Measurements from ENCODE around the gene LRRC49.

LRRC49 gene

DNA sequence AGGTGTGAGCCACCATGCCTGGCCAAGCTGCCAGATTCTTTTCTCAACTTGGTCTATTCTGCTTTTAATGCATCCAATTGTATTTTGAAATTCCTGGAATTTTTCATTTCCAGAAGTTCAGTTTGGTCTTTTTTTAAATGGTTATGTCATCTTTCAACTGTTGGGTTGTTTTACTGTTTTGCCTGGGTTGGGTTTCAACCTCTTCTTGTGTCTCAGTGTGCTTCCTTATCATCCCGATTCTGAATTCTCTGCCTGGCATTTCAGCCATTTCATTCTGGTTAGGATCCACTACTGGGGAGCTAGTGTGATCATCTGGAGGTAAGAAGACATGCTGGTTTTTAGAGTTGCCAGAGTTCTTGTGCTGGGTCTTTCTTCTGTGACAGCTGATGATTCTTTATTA, 61.5 kb downstream of the LRRC49 start:
- no peak for DNase-seq (ENCODE audit: extremely low spot score)
- CTCF ChIA-PET: no interaction called here

DNA sequence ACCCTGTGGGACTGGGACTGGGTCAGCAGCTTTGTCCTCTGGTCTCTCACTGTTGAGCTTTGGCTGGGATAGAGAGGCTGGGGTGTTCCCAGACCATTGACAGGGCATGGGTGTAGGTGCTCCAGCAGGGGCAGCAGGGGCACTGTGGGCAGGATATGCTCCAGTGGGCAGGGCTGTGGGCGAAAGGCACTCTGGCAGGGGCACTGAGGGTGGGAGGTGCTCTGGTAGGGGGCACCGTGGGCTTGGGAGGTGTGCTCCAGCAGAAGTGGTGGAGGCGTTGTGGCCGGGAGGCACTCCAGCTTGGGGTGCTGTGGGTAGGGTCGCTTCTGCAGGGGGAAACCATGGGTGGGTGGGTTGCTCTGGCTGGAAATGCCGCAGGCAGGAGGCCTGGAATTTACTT, 62.1 kb downstream of the LRRC49 start:
- POLR2A ChIA-PET: no interaction called here
- CTCF ChIA-PET: no interaction called here
- TF ChIP-seq FOXK2 (IDR thresholded peaks at IDR 0.05): no peak
- no peak for TF ChIP-seq PKNOX1 (IDR thresholded peaks at IDR 0.05)
- no peak for TF ChIP-seq LEF1 (IDR thresholded peaks at IDR 0.05; ENCODE audit: borderline replicate concordance)
- TF ChIP-seq SP1 (IDR thresholded peaks at IDR 0.05): no peak
- TF ChIP-seq ZNF384 (IDR thresholded peaks at IDR 0.05): no peak
- no peak for TF ChIP-seq HDGF (IDR thresholded peaks at IDR 0.05; ENCODE audit: borderline replicate concordance)
- no peak for TF ChIP-seq ARNT (IDR thresholded peaks at IDR 0.05)
- no peak for TF ChIP-seq BHLHE40 (IDR thresholded peaks at IDR 0.05; ENCODE audit: borderline replicate concordance)
- TF ChIP-seq ELF4 (IDR thresholded peaks at IDR 0.05): no peak
- no peak for TF ChIP-seq CTBP1 (IDR thresholded peaks at IDR 0.05; ENCODE audit: borderline replicate concordance)
- TF ChIP-seq SUZ12 (IDR thresholded peaks at IDR 0.05): no peak
- no peak for TF ChIP-seq FOXM1 (IDR thresholded peaks at IDR 0.05; ENCODE audit: borderline replicate concordance)
- no peak for TF ChIP-seq NFRKB (IDR thresholded peaks at IDR 0.05)
- TF ChIP-seq L3MBTL2 (conservative IDR thresholded peaks at IDR 0.05): no peak
- TF ChIP-seq TARDBP (IDR thresholded peaks at IDR 0.05): no peak
- TF ChIP-seq FOXA1 (IDR thresholded peaks at IDR 0.05): no peak
- DNase-seq (ENCODE audit: extremely low spot score): no peak

More for the DNA sequence above, 61.5 kb downstream of the LRRC49 start:
- TF ChIP-seq L3MBTL2 (conservative IDR thresholded peaks at IDR 0.05) (no peak), PKNOX1 (IDR thresholded peaks at IDR 0.05) (no peak), LEF1 (IDR thresholded peaks at IDR 0.05; ENCODE audit: borderline replicate concordance) (no peak), SUZ12 (IDR thresholded peaks at IDR 0.05) (no peak), FOXM1 (IDR thresholded peaks at IDR 0.05; ENCODE audit: borderline replicate concordance) (no peak), TARDBP (IDR thresholded peaks at IDR 0.05) (no peak), HDGF (IDR thresholded peaks at IDR 0.05; ENCODE audit: borderline replicate concordance) (no peak), CTBP1 (IDR thresholded peaks at IDR 0.05; ENCODE audit: borderline replicate concordance) (no peak), BHLHE40 (IDR thresholded peaks at IDR 0.05; ENCODE audit: borderline replicate concordance) (no peak), ZNF384 (IDR thresholded peaks at IDR 0.05) (no peak), ELF4 (IDR thresholded peaks at IDR 0.05) (no peak), SP1 (IDR thresholded peaks at IDR 0.05) (no peak), FOXK2 (IDR thresholded peaks at IDR 0.05) (no peak), NFRKB (IDR thresholded peaks at IDR 0.05) (no peak), ARNT (IDR thresholded peaks at IDR 0.05) (no peak), FOXA1 (IDR thresholded peaks at IDR 0.05) (no peak)
- POLR2A ChIA-PET: no interaction called here

- ChIA-PET POLR2A (no interaction called here), CTCF (no interaction called here)
- TF ChIP-seq SP1 (IDR thresholded peaks at IDR 0.05): no peak
- DNase-seq (ENCODE audit: extremely low spot score): no peak
Measured at GRCh38 chr15:70955151-70955550, 62.5 kb downstream of the LRRC49 start.

GRCh38 chr15:70956201-70956995, 63.8 kb downstream of the LRRC49 start:
- CTCF ChIA-PET: interaction anchor here (0.8 kb wide), 1 partner anchor 388 kb away, joined by 3 read pairs; no protein-coding TSS in a partner anchor
- TF ChIP-seq FOXA1 (IDR thresholded peaks at IDR 0.05): no peak
- TF ChIP-seq FOXM1 (IDR thresholded peaks at IDR 0.05; ENCODE audit: borderline replicate concordance): no peak
- TF ChIP-seq TARDBP (IDR thresholded peaks at IDR 0.05): no peak
- no peak for TF ChIP-seq HDGF (IDR thresholded peaks at IDR 0.05; ENCODE audit: borderline replicate concordance)
- TF ChIP-seq L3MBTL2 (conservative IDR thresholded peaks at IDR 0.05): no peak
- no peak for TF ChIP-seq LEF1 (IDR thresholded peaks at IDR 0.05; ENCODE audit: borderline replicate concordance)
- TF ChIP-seq CTBP1 (IDR thresholded peaks at IDR 0.05; ENCODE audit: borderline replicate concordance): no peak
- no peak for TF ChIP-seq NFRKB (IDR thresholded peaks at IDR 0.05)
- no peak for TF ChIP-seq SP1 (IDR thresholded peaks at IDR 0.05)
- POLR2A ChIA-PET: no interaction called here
- no peak for DNase-seq (ENCODE audit: extremely low spot score)

- no peak for TF ChIP-seq HDGF (IDR thresholded peaks at IDR 0.05; ENCODE audit: borderline replicate concordance)
- TF ChIP-seq FOXA1 (IDR thresholded peaks at IDR 0.05): no peak
- no peak for TF ChIP-seq NFRKB (IDR thresholded peaks at IDR 0.05)
- no peak for TF ChIP-seq TARDBP (IDR thresholded peaks at IDR 0.05)
- TF ChIP-seq CTBP1 (IDR thresholded peaks at IDR 0.05; ENCODE audit: borderline replicate concordance): no peak
- no peak for TF ChIP-seq ZNF384 (IDR thresholded peaks at IDR 0.05)
- no peak for TF ChIP-seq SP1 (IDR thresholded peaks at IDR 0.05)
- TF ChIP-seq SUZ12 (IDR thresholded peaks at IDR 0.05): no peak
- TF ChIP-seq ARNT (IDR thresholded peaks at IDR 0.05): no peak
- no peak for TF ChIP-seq FOXM1 (IDR thresholded peaks at IDR 0.05; ENCODE audit: borderline replicate concordance)
- no peak for TF ChIP-seq FOXK2 (IDR thresholded peaks at IDR 0.05)
- no peak for TF ChIP-seq ELF4 (IDR thresholded peaks at IDR 0.05)
- no peak for TF ChIP-seq L3MBTL2 (conservative IDR thresholded peaks at IDR 0.05)
- TF ChIP-seq PKNOX1 (IDR thresholded peaks at IDR 0.05): no peak
- POLR2A ChIA-PET: no interaction called here
- no peak for DNase-seq (ENCODE audit: extremely low spot score)
- CTCF ChIA-PET: no interaction called here
Measured at GRCh38 chr15:70962084-70962483, 69.5 kb downstream of the LRRC49 start.

DNA sequence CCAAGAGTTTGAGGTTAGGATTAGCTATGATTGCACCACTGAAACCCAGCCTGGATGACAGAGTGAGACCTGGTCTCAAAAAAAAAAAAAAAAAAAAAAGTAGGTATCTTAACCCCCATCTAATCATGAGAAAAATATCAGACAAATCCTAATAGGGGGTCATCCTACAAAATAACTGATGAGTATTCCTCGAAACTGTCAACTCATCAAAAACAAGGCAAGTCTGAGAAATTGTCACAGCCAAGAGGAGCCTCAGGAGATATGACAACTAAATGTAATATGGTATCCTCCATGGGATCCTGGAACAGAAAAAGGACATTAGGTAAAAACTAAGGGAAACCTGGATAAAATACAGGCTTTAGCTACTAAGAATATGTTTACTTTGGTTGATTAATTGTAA, 70.6 kb downstream of the LRRC49 start:
- ChIA-PET CTCF (no interaction called here), POLR2A (no interaction called here)
- DNase-seq (ENCODE audit: extremely low spot score): no peak
- TF ChIP-seq NFRKB (IDR thresholded peaks at IDR 0.05): no peak
